Measurements from ENCODE around the gene PLXNA1.

The PLXNA1 gene

DNA sequence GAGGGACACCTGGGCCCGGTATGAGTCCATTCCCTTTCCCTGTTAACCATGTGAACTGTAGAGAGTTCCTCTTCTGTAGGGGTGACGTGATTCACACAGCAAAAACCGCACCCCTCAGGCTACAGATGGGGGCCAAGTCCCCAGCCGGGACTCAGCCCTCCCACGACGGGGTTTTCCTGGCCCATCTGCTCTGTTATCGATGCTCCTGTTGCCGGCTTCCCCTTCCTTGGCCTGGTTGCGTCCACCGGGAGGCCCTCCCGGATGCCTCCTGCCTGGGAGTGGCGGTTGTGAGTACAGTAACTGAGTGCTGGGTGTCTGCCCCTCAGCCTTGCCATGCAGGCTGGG lies 817 bp upstream of the PLXNA1 start:
- Histone ChIP-seq H3K4me1 (ENCODE audit: control insufficient read depth, insufficient read depth, low read length) (peaks cover 7% of the 10 kb centered on the region; the same call in 1 of the 2 replicates), H3K27ac (ENCODE audit: extremely low read depth, low read depth, low read length) (no peak overlapping the region), H3K9me3 (ENCODE audit: control insufficient read depth, insufficient read depth, low read depth, low read length) (no peaks in the 10 kb centered on the region), H3K36me3 (ENCODE audit: control insufficient read depth in 2 of 2, insufficient read depth in 1 of 2, low read length in 2 of 2) (no peaks in the 10 kb centered on the region), H3K4me3 (ENCODE audit: low read depth, low read length) (peak overlapping the region; percentile 50)
- POLR2A ChIA-PET, result no interaction called here
- CTCF ChIA-PET, result interaction anchor here (0.5 to 1.2 kb wide), 15 partner anchors 11 to 677 kb away, joined by 3 to 7 read pairs (median 3); no protein-coding TSS in a partner anchor
- TF ChIP-seq ZNF354C (tag by site-specific recombination; IDR thresholded peaks at IDR 0.05; ENCODE audit: borderline replicate concordance, low read depth) (no peak), ZBTB21 (tag by site-specific recombination; IDR thresholded peaks at IDR 0.05) (no peak), ZNF266 (tag by site-specific recombination; IDR thresholded peaks at IDR 0.05; ENCODE audit: low read depth) (no peak), ZNF777 (tag by site-specific recombination; IDR thresholded peaks at IDR 0.05; ENCODE audit: borderline replicate concordance) (no peak), GLIS1 (tag by site-specific recombination; IDR thresholded peaks at IDR 0.05) (peak; percentile 95), ZBTB17 (tag by site-specific recombination; IDR thresholded peaks at IDR 0.05) (peak; percentile 73; the same call in 1 of the 2 replicates), ZNF223 (tag by site-specific recombination; IDR thresholded peaks at IDR 0.05) (peak; percentile 59), ZNF558 (tag by site-specific recombination; IDR thresholded peaks at IDR 0.05) (no peak)
- TF ChIP-seq, protein P1, sequence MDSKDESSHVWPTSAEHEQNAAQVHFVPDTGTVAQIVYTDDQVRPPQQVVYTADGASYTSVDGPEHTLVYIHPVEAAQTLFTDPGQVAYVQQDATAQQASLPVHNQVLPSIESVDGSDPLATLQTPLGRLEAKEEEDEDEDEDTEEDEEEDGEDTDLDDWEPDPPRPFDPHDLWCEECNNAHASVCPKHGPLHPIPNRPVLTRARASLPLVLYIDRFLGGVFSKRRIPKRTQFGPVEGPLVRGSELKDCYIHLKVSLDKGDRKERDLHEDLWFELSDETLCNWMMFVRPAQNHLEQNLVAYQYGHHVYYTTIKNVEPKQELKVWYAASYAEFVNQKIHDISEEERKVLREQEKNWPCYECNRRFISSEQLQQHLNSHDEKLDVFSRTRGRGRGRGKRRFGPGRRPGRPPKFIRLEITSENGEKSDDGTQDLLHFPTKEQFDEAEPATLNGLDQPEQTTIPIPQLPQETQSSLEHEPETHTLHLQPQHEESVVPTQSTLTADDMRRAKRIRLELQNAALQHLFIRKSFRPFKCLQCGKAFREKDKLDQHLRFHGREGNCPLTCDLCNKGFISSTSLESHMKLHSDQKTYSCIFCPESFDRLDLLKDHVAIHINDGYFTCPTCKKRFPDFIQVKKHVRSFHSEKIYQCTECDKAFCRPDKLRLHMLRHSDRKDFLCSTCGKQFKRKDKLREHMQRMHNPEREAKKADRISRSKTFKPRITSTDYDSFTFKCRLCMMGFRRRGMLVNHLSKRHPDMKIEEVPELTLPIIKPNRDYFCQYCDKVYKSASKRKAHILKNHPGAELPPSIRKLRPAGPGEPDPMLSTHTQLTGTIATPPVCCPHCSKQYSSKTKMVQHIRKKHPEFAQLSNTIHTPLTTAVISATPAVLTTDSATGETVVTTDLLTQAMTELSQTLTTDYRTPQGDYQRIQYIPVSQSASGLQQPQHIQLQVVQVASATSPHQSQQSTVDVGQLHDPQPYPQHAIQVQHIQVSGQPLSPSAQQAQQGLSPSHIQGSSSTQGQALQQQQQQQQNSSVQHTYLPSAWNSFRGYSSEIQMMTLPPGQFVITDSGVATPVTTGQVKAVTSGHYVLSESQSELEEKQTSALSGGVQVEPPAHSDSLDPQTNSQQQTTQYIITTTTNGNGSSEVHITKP (tag by site-specific recombination; IDR thresholded peaks at IDR 0.05), result peak; percentile 61; the same call in 1 of the 2 replicates

DNA sequence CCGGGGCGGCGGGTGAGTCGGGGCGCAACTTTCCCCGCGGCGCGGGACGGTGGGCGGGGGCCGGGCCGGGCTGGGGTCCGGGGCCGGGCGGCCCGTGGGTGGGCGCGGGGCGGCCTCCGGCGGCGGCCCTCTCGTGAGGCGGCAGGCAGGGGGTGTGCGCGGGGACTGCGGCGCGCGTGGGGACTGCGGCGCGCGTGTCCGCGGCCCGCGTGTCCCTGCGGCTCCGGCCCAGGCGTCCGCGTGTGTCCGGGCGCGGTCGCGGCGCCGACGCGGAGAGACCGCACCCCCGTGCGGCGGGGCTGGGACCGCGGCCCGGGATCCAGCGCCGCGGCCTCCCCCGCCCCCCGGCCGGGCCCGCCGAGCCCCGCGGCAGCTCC lies 349 bp downstream of the PLXNA1 start:
- Histone ChIP-seq H3K27ac (ENCODE audit: extremely low read depth, low read depth, low read length) (peak overlapping the region; percentile 51; the same call in 1 of the 2 replicates), H3K4me1 (ENCODE audit: control insufficient read depth, insufficient read depth, low read length) (peaks cover 7% of the 10 kb centered on the region; the same call in 1 of the 2 replicates), H3K36me3 (ENCODE audit: control insufficient read depth in 2 of 2, insufficient read depth in 1 of 2, low read length in 2 of 2) (peaks cover 0 to 4% of the 10 kb centered on the region in 2 experiments; a peak in 1 of 3 replicates), H3K4me3 (ENCODE audit: low read depth, low read length) (peak overlapping the region; percentile 62), H3K9me3 (ENCODE audit: control insufficient read depth, insufficient read depth, low read depth, low read length) (no peaks in the 10 kb centered on the region)
- TF ChIP-seq ZNF121 (tag by site-specific recombination; IDR thresholded peaks at IDR 0.05) (no peak), ZNF549 (tag by site-specific recombination; IDR thresholded peaks at IDR 0.05) (no peak), ZNF341 (tag by site-specific recombination; IDR thresholded peaks at IDR 0.05; ENCODE audit: low read depth) (no peak), ZNF311 (tag by site-specific recombination; IDR thresholded peaks at IDR 0.05; ENCODE audit: borderline replicate concordance) (no peak), HOXC10 (CRISPR knock-in tag; IDR thresholded peaks at IDR 0.05) (no peak), ZNF560 (tag by site-specific recombination; IDR thresholded peaks at IDR 0.05; ENCODE audit: borderline replicate concordance) (no peak), ZNF133 (tag by site-specific recombination; IDR thresholded peaks at IDR 0.05) (no peak), BCL11B (tag by site-specific recombination; IDR thresholded peaks at IDR 0.05; ENCODE audit: low read depth) (no peak), ZFP3 (tag by site-specific recombination; IDR thresholded peaks at IDR 0.05; ENCODE audit: low read depth) (no peak), SALL2 (tag by site-specific recombination; IDR thresholded peaks at IDR 0.05; ENCODE audit: borderline replicate concordance) (no peak), ZNF354C (tag by site-specific recombination; IDR thresholded peaks at IDR 0.05; ENCODE audit: borderline replicate concordance, low read depth) (no peak), ZNF138 (tag by site-specific recombination; IDR thresholded peaks at IDR 0.05; ENCODE audit: borderline replicate concordance) (no peak), ZBTB20 (tag by site-specific recombination; IDR thresholded peaks at IDR 0.05) (no peak), ZNF777 (tag by site-specific recombination; IDR thresholded peaks at IDR 0.05; ENCODE audit: borderline replicate concordance) (no peak)
- TF ChIP-seq, protein P2, sequence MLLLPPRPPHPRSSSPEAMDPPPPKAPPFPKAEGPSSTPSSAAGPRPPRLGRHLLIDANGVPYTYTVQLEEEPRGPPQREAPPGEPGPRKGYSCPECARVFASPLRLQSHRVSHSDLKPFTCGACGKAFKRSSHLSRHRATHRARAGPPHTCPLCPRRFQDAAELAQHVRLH (tag by site-specific recombination; IDR thresholded peaks at IDR 0.05), result no peak
- ChIA-PET CTCF (interaction anchor here (0.6 to 0.7 kb wide), 3 partner anchors 16 to 206 kb away, joined by 3 to 4 read pairs (median 3); no protein-coding TSS in a partner anchor), POLR2A (no interaction called here)

Data from HEK293 (cell line).